Ecto neural progenitor cell (in vitro differentiated cells): ENCODE measurements around the gene RPSA.
"Not testable (repeated sequence)": the region's sequence is repeated elsewhere in the genome, so short reads cannot be mapped to it uniquely, and the experiment has no call there.

Experiments
- DNase-seq: peaks from one replicate; pipeline ENCODE4 v3.0.0-alpha.2; 2018; ENCODE audit warnings: low spot score

Gene RPSA

DNA sequence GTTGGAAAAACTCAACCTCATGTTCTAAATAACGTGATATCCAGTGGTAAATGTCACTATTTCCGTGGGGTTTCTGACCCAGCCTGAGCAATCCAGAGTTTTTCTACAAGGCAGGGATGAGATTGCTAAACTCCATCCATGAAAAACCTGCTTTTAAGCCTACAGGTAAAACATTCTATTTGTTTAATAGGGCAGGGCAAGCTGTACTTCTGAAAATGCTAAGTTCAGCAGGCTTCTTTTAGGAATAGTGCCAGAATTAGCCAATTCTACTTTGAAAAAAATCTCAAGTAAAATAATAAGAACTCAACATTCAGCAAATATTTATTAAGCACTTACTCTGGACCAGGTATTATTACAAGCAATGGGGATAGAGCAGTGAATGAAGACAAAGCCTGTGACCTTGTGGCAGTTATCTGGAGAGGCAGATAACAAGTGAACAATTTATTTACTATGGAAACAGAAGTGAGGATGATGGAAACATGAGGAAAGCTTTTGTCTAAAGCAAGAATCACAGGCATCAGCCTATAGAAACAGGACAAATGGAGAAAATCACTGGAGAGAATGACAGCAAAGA, 13.3 kb downstream of the RPSA start:
- no peak for DNase-seq

DNA sequence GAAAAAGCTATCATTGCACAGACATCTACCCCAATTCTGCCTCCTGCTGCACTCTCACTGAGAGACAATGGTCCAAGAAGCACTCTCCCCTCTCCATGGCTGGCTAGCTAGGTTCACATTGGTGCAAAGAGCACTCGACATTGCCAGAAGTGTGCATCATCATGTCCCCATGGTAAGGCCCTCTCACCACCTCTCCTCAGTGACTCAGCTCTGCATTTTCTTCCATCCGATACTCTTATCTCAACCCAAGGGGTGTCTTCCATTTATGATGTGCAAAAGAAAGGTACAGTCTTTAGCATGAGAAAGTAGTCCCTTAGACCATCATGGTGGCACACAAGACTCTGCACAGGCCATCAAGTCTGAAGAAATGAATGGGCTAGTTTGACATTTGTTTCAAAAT, 14.0 kb downstream of the RPSA start:
- DNase-seq = no peak

- no peak for DNase-seq
These were observed 17.0 kb downstream of the RPSA start for GRCh38 chr3:39423436-39423970.

DNA sequence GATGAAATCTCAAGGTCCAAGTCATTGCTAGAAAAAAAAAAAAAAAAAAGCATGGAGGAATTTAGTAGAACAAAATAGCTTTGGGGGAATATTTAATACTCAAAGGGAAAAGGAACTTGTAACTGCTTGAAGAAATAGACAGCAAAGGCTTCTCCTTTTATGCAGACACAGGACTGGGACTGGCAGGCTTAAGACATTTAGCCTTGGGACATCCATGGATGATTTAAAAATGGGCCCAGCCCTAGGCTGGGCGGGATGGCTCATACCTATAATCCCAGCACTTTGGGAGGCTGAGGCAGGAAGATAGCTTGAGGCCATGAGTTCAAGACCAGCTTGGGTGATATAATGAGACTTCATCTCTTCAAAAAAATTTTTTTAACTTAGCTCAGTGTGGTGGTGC, 19.8 kb downstream of the RPSA start:
- no peak for DNase-seq

- no peak for DNase-seq
These were observed 21.0 kb downstream of the RPSA start for GRCh38 chr3:39427506-39427905.

GRCh38 chr3:39428745-39429201, 22.3 kb downstream of the RPSA start:
- DNase-seq = no peak

DNA sequence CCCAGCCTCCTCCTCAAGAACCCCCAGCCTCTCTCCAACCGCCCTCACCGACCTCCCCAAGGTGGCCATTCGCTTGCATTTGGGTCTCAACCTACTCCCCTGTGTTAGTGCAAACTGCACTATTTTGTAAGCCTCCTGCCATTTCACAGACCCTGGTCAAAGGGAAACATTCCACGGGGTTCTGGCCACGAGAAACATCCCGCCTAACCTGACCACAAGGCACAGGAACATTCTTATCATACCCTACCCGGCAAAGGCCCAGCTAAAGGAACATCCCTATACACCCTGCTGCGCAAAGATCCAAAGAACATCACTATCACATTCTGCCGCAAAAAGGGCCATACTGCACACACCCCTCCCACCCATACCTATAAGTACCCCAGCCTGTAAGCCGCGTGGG, 22.9 kb downstream of the RPSA start:
- DNase-seq = no peak

GRCh38 chr3:39432342-39432741, 25.8 kb downstream of the RPSA start:
- no peak for DNase-seq

- DNase-seq = no peak
These were observed 27.1 kb downstream of the RPSA start for GRCh38 chr3:39433642-39434041.

DNA sequence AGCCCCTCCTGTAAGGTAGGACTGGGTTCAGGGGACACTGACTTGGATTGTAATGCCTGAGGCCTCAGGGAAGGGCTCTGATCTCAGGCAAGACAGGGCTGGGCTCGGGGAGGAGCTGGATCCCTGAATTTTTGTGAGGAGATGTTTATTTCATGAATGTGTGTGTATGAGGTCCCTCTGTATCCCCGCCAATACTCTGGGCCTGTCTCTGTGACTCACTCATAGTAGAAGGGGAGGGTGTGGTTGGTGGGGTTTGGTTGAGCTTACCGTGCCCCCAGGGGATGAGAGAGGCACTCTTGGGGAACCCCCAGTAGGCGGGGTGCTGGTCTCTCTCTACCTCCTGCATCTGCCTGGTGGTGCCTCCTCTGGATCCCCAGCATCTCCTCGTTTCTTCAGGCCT, 28.1 kb downstream of the RPSA start:
- DNase-seq = no peak

GRCh38 chr3:39435006-39435748, 28.7 kb downstream of the RPSA start:
- peak; percentile 19 for DNase-seq

- no peak for DNase-seq
These were observed 32.4 kb downstream of the RPSA start for GRCh38 chr3:39438880-39439279.

DNA sequence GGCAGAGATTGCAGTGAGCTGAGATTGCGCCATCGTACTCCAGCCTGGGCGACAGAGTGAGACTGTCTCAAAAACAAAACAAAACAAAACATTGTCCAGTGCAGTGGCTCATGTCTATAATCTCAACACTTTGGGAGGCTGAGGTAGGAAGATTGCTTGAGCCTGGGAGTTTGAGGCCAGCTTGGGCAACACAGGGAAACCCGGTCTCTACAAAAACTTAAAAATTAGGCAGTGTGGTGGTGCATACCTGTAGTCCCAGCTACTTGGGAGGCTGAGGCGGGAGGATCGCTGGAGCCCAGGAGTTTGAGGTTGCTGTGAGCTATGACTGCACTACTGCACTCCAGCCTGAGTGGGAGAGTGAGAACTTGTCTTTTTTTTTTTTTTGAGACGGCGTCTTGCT, 33.8 kb downstream of the RPSA start:
- DNase-seq = peak; percentile 4

GRCh38 chr3:39443530-39443929, 37.0 kb downstream of the RPSA start:
- DNase-seq = no peak

GRCh38 chr3:39445927-39446326, 39.4 kb downstream of the RPSA start:
- no peak for DNase-seq

GRCh38 chr3:39446444-39446843, 39.9 kb downstream of the RPSA start:
- DNase-seq = no peak

- DNase-seq = peak; percentile 77
These were observed 41.3 kb downstream of the RPSA start for GRCh38 chr3:39447637-39448483.

DNA sequence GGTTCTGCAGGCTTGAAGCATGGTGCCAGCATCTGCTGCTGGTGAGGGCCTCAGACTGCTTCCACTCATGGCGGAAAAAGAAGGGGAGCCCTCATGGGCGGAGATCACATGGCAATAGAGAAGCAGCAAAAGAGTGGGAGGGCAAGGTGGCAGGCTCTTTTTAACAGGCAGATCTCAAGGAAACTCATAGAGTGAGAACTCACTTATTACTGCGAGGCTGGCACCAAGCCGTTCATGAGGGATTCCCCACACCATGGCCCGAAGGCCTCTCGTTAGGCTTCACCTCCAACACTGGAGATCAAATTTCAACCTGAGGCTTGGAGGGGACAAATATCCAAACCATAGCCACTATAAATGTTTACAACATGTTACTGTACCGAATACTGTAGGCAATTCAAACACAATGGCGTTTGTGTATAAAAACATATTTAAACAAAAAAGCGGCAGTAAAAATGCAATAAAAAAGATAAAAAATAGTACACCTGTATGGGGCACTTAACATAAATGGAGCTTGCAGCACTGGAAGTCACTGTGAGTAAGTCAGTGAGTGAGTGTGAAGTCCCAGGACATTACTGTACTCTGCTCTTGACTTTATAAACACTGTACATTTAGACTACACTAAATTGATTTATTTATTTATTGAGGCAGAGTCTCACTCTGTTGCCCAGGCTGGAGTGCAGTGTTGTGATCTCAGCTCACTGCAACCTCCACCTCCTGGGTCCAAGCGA, 42.1 kb downstream of the RPSA start:
- DNase-seq = no peak

- no peak for DNase-seq
These were observed 43.3 kb downstream of the RPSA start for GRCh38 chr3:39449796-39450195.

DNA sequence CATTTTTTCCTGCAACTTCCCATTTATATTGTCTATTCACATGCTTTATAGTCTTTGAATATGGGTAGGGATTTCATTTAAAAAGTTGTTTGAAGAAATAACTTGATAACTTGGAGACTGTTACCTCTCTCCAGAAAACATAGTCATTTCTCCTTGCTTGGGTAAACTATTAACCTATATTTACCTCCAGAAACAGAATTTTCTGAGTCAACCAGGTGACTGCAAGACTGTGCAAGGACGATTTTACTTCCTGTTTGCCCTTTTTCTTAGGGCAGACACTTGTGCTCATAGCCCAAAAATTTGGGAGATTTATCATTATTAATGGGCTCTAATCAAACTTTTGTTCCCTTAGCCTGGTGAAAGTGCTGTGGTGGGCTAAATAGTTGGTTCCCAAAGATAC, 46.6 kb downstream of the RPSA start:
- no peak for DNase-seq

GRCh38 chr3:39453872-39454271, 47.4 kb downstream of the RPSA start:
- not testable (repeated sequence) for DNase-seq

DNA sequence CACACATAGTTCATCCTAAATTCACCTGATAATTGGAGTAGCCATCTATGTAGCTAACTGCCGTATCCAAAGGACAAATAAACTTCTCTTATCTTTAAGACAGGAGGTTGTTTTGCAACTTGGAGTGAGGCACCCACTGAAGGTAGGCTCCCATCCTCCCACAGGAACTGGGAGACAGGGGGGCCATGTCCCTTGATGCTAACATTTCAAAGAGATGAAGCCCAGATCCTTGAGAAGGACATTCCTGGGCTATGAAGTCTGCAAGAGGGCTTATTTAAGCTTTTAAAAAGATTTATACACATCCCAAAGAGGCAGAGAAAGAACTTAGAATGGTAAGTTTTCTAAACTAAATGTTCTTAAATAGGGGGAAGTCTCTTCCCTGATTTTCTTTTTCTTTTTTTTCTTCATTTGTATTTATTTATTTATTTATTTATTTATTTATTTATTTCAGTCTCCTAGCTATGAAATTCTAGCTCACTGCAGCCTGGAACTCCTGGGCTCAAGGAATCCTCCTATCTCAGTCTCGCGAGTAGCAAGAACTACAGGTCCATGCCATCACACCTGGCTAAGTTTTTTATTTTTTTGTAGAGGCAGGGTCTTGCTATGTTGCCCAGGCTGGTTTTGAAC, 48.2 kb downstream of the RPSA start:
- no peak for DNase-seq
